Subcutaneous abdominal adipose tissue (tissue), 5 donors: ENCODE data around the gene DGKH.
"Not testable (repeated sequence)": the region's sequence is repeated elsewhere in the genome, so short reads cannot be mapped to it uniquely, and the experiment has no call there.

Source experiments
- H3K27ac ChIP-seq: one replicate; pipeline ENCODE4 v1.7.0; 2013; ENCODE audit warnings: low read depth, mild to moderate bottlenecking, inconsistent platforms, low read length, moderate library complexity
- H3K27me3 ChIP-seq, 5 donors: one replicate each; pipeline ENCODE4 v1.7.0; 2013; ENCODE audit warnings: low read length in 5 of 5, inconsistent platforms in 1 of 5; ENCODE audit not compliant: control insufficient read depth in 5 of 5, insufficient read depth in 4 of 5
- H3K36me3 ChIP-seq, 5 donors: one replicate each; pipeline ENCODE4 v1.7.0; 2013; ENCODE audit warnings: low read length in 5 of 5; ENCODE audit not compliant: control insufficient read depth in 5 of 5, insufficient read depth in 5 of 5
- H3K4me1 ChIP-seq, 5 donors: one replicate each; pipeline ENCODE4 v1.7.0; 2013; ENCODE audit warnings: low read length in 5 of 5, mild to moderate bottlenecking in 3 of 5, moderate library complexity in 1 of 5; ENCODE audit not compliant: control insufficient read depth in 5 of 5, insufficient read depth in 5 of 5
- H3K4me3 ChIP-seq, 5 donors: one replicate each; pipeline ENCODE4 v1.7.0; 2013; ENCODE audit warnings: low read length in 5 of 5, low read depth in 1 of 5
- H3K9ac ChIP-seq, 5 donors: one replicate each; pipeline ENCODE4 v1.7.0; 2013; ENCODE audit warnings: low read length in 5 of 5, mild to moderate bottlenecking in 4 of 5, moderate library complexity in 3 of 5
- H3K9me3 ChIP-seq, 5 donors: one replicate each; pipeline ENCODE4 v1.7.0; 2013; ENCODE audit warnings: low read length in 5 of 5; ENCODE audit not compliant: control insufficient read depth in 5 of 5
- donor health status: healthy.
- donor health status: healthy.
- donor health status: healthy.
- donor health status: healthy.
- donor health status: healthy.

DGKH gene

GRCh38 chr13:42084722-42085121 is 36.3 kb downstream of the DGKH start:
- H3K27me3 ChIP-seq: no peaks in the 10 kb centered on the region
- no peak overlapping the region for H3K27ac ChIP-seq
- no peak overlapping the region for H3K4me3 ChIP-seq
- H3K4me1 ChIP-seq: no peaks in the 10 kb centered on the region
- no peak overlapping the region for H3K9ac ChIP-seq
- H3K36me3 ChIP-seq: no peaks in the 10 kb centered on the region
- H3K9me3 ChIP-seq: no peaks in the 10 kb centered on the region

GRCh38 chr13:42086582-42086981 is 38.1 kb downstream of the DGKH start:
- H3K36me3 ChIP-seq: no peaks in the 10 kb centered on the region
- peaks cover 0 to 5% (median 0%) of the 10 kb centered on the region in 5 donors for H3K9me3 ChIP-seq
- no peak overlapping the region for H3K4me3 ChIP-seq
- H3K27me3 ChIP-seq: no peaks in the 10 kb centered on the region
- no peak overlapping the region for H3K9ac ChIP-seq
- H3K27ac ChIP-seq: no peak overlapping the region
- H3K4me1 ChIP-seq: no peaks in the 10 kb centered on the region

- Histone ChIP-seq H3K4me1 (no peaks in the 10 kb centered on the region), H3K36me3 (no peaks in the 10 kb centered on the region), H3K4me3 (no peak overlapping the region), H3K9me3 (peaks cover 0 to 5% (median 0%) of the 10 kb centered on the region in 5 donors), H3K27ac (no peak overlapping the region), H3K9ac (no peak overlapping the region), H3K27me3 (no peaks in the 10 kb centered on the region)
These were observed 46.1 kb downstream of the DGKH start for GRCh38 chr13:42094516-42095040.

- not testable (repeated sequence) for H3K36me3 ChIP-seq, H3K27me3 ChIP-seq, H3K4me1 ChIP-seq, H3K9me3 ChIP-seq, H3K4me3 ChIP-seq, H3K27ac ChIP-seq, H3K9ac ChIP-seq
These were observed 47.8 kb downstream of the DGKH start for GRCh38 chr13:42096222-42096621.

- no peak overlapping the region for H3K9ac ChIP-seq
- H3K4me3 ChIP-seq: no peak overlapping the region
- no peak overlapping the region for H3K27ac ChIP-seq
- H3K27me3 ChIP-seq: no peaks in the 10 kb centered on the region
- peaks cover 0 to 9% (median 4%) of the 10 kb centered on the region in 5 donors for H3K9me3 ChIP-seq
- H3K4me1 ChIP-seq: peaks cover 0 to 17% (median 7%) of the 10 kb centered on the region in 5 donors
- H3K36me3 ChIP-seq: no peaks in the 10 kb centered on the region
These were observed 51.7 kb downstream of the DGKH start for GRCh38 chr13:42099962-42100675.

- no peak overlapping the region for H3K27ac ChIP-seq
- no peaks in the 10 kb centered on the region for H3K27me3 ChIP-seq
- H3K4me3 ChIP-seq: no peak overlapping the region
- H3K9ac ChIP-seq: no peak overlapping the region
- H3K4me1 ChIP-seq: peaks cover 0 to 17% (median 7%) of the 10 kb centered on the region in 5 donors
- peaks cover 0 to 9% (median 4%) of the 10 kb centered on the region in 5 donors for H3K9me3 ChIP-seq
- H3K36me3 ChIP-seq: no peaks in the 10 kb centered on the region
These were observed 52.5 kb downstream of the DGKH start for GRCh38 chr13:42100960-42101359.

GRCh38 chr13:42101821-42102585 is 53.6 kb downstream of the DGKH start:
- no peaks in the 10 kb centered on the region for H3K27me3 ChIP-seq
- peaks cover 0 to 9% (median 4%) of the 10 kb centered on the region in 5 donors for H3K9me3 ChIP-seq
- H3K9ac ChIP-seq: no peak overlapping the region
- H3K27ac ChIP-seq: no peak overlapping the region
- peaks cover 0 to 17% (median 7%) of the 10 kb centered on the region in 5 donors for H3K4me1 ChIP-seq
- H3K36me3 ChIP-seq: no peaks in the 10 kb centered on the region
- no peak overlapping the region for H3K4me3 ChIP-seq

- Histone ChIP-seq H3K36me3 (no peaks in the 10 kb centered on the region), H3K9ac (no peak overlapping the region), H3K4me1 (peaks cover 0 to 17% (median 7%) of the 10 kb centered on the region in 5 donors), H3K9me3 (peaks cover 0 to 9% (median 4%) of the 10 kb centered on the region in 5 donors), H3K27me3 (no peaks in the 10 kb centered on the region), H3K4me3 (no peak overlapping the region), H3K27ac (no peak overlapping the region)
These were observed 54.8 kb downstream of the DGKH start for GRCh38 chr13:42102961-42103865.

- Histone ChIP-seq H3K27ac (no peak overlapping the region), H3K4me3 (no peak overlapping the region), H3K27me3 (no peaks in the 10 kb centered on the region), H3K4me1 (peaks cover 2 to 17% (median 8%) of the 10 kb centered on the region in 5 donors), H3K9ac (no peak overlapping the region), H3K36me3 (no peaks in the 10 kb centered on the region), H3K9me3 (peaks cover 0 to 9% (median 4%) of the 10 kb centered on the region in 5 donors)
These were observed 58.5 kb downstream of the DGKH start for GRCh38 chr13:42106998-42107397.
